NCI-H2029 treated with DMSO at 0.1 percent for 48 hours (cell line): ENCODE data around the gene CNOT10.
A peak's percentile ranks its signal among the peaks of the same experiment; 100 is the strongest.
"Not testable (repeated sequence)": the region's sequence is repeated elsewhere in the genome, so short reads cannot be mapped to it uniquely, and the experiment has no call there.

ENCODE experiments used
- DNase-seq: peaks from one replicate; lab custom pipeline; 2025; lab: John Stamatoyannopoulos, UW

CNOT10 gene, protein sequence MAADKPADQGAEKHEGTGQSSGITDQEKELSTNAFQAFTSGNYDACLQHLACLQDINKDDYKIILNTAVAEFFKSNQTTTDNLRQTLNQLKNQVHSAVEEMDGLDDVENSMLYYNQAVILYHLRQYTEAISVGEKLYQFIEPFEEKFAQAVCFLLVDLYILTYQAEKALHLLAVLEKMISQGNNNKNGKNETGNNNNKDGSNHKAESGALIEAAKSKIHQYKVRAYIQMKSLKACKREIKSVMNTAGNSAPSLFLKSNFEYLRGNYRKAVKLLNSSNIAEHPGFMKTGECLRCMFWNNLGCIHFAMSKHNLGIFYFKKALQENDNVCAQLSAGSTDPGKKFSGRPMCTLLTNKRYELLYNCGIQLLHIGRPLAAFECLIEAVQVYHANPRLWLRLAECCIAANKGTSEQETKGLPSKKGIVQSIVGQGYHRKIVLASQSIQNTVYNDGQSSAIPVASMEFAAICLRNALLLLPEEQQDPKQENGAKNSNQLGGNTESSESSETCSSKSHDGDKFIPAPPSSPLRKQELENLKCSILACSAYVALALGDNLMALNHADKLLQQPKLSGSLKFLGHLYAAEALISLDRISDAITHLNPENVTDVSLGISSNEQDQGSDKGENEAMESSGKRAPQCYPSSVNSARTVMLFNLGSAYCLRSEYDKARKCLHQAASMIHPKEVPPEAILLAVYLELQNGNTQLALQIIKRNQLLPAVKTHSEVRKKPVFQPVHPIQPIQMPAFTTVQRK

DNA sequence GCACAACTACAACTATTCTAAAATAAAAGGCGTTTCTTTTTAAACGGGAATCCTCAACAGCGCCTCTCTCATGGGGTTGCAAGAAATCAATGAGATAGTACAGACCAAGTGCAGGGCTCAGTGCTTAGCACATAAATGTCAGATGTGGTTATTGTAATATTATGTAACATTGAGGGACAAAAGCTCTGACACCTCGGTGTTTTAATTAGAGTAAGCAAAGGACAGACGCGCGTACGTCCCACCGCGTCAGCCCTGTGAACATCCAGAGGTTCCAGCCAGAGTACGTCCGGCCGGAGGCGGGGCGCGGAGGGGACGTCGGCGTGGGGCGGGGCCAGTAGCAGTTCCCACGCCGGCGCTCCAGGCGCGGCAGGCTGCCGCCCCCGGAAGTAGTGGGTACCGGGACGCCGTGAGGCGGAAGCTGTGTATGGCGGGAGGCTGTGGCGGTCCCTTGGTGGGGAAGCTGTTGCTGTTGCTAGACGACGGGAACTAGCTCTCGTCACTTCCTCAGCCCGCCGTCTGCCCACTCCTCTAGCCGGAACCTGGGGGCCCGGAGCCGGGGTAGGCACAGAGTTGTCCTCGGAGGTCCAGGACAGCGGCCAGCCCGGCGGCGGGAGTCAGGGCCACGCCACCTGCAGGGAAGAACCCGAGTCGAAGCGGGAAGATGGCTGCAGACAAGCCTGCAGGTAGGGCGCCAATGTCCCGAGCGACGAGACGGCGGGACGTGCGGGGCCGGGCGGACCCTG, at the start of gene CNOT10:
Gene CNOT10 (plus strand): TSS at position 389 of the 743 bp plus-strand sequence. CDS start 273 bp downstream, at position 662.
- peak; percentile 94 for DNase-seq

DNA sequence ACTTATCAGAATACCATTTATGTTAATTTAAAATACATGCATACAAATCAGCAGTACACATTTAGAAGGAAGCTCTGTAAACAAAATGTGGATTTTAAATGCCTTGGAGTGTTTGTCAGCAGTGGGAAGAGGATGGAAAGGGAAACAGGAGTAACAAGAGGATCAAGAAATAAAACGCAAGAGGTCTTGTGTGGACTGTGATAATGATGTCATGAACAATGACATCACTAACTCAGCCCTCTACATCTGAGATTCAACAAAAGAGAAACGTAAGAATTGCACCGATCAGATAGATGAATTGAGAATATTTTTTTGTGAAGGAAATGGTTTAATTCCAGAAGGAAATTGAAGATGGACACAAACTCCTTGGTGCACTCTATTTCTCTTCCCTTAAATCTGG, 44.0 kb upstream of the CNOT10 start:
- DNase-seq, result no peak

DNA sequence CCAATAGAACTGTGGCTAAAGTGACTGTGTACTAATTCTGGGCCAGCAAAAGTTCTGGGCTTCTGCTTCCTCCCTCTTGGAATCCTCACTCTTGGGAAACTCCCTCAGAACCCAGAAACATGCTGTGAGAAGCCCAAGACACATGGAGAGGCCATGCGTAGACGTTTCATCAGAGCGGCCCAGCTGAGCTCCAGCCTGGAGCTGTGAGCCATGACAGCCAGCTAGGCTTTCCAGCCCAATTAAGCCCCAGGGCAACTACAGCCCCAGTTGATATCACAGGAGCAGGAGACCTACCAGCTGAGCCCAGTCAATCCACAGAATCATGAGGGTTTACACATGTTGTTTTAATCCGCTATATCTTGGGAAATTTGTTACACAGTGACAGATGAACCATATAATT, 43.6 kb upstream of the CNOT10 start:
- DNase-seq, result no peak

DNA sequence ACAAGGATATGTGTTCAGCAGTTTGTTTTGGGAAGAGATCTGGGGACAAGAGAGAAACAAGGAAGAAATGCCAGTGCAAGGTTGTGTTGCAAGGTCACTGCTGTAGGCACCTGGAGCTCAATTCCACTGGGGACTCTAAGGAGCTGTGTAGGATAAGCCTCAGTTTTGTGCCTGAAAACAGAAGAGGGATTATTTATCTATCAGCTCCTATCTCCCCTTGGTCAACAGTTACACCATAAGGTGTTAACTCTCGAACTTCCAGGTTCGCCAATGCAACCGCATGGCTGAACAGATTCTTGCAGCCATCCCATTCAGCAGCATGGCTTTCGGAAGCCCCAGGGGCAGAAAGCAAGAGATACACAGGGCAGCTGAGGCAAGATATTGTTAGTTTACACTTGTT, 41.6 kb upstream of the CNOT10 start:
- no peak for DNase-seq

DNA sequence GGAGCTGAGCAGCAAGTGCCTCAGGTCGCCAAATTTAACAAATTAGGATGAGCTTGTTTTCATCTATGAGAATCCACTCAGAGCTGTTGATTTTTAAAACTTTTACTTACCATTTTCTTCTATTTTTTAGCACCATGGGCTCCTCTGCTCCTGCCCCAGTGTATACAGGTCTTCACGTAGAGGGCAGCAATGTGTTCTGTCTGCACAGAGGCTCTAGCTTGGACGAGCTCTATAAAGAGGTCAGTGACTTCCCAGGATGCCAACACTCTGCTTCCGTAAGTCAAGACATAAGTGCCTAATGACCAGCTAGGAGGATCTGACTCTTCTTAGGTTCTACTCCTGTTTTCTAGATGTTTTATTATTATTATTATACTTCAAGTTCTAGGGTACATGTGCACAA, 41.2 kb upstream of the CNOT10 start:
- no peak for DNase-seq

DNA sequence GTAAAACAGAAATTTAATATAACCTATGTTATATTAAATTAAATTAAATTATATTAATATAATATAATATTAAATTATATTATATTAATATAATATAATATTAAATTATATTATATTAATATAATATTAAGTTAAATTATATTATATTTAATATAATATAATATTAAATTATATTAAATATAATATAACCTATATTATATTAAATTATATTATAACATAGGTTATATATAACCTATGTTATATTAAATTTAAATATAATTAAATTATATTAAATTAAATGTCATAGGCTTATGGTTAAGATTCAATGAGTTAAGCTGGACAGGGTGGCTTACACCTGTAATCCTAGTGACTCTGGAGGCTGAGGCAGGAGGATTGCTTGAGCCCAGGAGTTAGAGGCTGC, 40.6 kb upstream of the CNOT10 start:
- no peak for DNase-seq

DNA sequence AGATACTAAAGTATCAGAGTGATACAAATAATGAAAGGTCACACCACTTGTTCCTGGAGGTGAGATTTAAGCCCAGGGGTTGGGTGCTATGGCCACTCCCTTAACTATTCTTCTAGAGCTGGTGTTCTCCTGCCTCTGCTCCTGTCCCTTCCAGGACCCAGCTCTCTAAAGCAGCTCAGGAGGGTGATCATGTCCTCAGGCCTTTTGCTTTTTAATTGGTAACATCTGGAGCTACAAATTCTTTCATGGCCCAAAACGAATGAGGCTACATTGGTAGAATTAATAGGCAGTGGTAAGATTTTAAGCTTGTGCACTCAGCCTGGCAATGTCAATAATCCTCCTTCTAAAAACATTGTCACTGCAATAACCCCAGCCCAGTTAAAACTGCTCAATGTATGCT, 38.2 kb upstream of the CNOT10 start:
- no peak for DNase-seq

DNA sequence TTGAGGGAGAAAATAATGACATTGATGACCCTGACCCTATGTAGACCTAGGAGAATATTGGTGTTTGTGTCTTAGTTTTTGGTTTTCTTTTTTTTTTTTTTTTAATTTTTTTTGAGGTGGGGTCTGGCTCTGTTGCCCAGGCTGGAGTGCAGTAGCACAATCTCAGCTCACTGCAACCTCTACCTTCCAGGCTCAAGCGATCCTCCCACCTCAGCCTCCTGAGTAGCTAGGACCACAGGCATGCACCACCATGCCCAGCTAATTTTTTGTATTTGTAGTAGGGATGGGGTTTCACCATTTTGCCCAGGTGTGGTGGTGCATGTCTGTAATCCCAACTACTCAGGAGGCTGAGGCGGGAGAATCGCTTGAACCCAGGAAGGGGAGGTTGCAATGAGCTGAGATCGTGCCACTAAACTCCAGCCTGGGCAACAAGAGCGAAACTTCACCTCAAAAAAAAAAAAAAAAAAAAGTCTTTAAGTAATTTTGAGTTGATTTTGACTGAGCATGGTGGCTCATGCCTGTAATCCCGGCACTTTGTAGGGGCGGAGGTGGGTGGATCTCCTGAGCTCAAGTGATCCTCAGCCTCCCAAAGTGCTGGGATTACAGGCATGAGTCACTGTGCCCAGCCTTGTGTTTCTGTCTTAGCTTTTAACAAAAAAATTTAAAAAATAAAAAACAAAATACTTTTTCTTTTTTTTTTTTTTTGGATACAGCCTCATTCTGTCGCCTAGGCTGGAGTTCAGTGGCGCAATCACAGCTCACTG, 32.5 kb upstream of the CNOT10 start:
- not testable (repeated sequence) for DNase-seq

DNA sequence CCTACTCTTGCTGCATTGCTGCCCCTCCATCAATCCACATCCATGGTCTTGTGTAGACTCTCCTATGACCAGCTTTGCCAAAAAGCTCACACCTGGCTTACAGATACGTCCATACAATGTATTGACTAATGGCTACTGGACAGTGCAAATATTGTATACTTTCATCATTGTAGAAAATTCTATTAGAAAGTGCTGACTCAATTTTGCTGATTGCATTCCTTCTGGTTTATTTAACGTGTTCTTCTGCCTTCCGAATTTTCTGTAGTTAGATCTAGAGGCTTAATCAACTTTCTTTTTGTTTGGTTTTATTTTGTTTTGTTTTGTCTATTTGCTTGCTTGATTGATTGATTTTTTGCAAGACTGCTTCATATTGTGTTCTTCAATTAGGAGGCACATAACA, 29.8 kb upstream of the CNOT10 start:
- DNase-seq, result no peak

DNA sequence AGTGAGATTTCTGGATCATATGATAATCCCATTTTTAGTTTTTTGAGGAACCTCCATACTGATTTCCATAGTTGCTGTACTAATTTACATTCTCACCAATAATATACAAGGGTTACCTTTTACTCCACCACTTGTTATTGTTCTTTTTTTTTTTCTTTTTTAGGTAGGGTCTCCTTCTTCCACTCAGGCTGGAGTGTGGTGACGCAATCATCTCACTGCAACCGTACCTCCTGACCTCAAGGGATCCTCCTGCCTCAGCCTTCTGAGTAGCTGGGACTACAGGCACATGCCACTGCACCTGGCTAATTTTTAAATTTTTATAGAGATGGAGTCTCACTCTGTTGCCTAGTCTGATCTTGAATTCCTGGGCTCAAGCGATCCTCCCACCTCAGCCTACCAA, 24.4 kb upstream of the CNOT10 start:
- DNase-seq, result no peak

DNA sequence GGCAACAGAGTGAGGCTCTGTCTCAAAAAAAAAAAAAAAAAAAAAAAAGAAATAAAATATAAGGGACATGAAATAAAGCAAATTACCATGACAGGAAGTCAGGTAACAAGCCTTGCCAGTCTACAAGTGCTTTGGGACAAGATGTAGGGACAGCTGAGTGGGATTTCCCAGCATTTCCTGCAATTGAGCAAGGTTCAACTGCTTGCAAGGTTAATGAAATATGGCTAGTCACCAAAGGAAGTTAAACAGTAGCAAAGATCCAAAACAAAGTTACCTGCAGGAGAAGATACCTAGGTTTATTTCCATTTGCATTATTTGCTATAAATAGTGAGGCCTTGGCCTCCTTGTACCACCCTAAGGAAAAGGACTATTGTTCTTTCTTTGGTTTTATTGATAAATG, 22.3 kb upstream of the CNOT10 start:
- no peak for DNase-seq

DNA sequence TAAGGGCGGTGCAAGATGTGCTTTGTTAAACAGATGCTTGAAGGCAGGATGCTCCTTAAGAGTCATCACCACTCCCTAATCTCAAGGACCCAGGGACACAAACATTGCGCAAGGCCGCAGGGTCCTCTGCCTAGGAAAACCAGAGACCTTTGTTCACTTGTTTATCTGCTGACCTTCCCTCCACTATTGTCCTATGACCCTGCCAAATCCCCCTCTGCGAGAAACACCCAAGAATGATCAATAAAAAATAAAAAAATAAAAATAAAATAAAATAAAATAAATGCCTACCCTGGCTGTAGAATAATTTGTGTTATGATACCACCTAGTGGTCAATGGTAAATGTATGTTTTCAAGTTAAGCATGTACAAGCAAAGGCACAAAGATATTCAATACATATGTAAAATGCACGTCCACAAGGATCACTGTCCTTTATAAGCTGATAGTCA, 20.3 kb upstream of the CNOT10 start:
- DNase-seq, result peak; percentile 63

DNA sequence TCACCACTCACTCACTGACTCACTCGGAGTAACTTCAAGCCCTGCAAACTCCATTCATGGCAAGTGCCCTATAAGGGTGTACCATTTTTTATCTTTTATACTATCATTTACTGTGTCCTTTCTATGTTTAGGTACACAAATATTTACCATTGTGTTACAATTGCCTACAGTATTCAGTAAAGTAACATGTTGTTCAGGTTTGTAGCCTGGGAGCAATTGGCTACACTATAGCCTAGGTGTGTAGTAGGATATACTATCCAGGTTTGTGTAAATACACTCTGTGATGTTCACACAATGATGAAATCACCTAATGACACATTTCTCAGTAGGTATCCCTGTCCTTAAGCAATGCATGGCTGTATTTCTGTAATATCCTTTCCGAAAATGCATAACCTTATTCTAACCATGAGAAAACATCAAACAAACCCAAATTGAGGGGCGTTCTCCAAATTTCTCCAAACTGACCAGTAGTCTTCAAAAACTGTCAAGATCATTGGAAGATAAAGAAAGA, 17.9 kb upstream of the CNOT10 start:
- no peak for DNase-seq

DNA sequence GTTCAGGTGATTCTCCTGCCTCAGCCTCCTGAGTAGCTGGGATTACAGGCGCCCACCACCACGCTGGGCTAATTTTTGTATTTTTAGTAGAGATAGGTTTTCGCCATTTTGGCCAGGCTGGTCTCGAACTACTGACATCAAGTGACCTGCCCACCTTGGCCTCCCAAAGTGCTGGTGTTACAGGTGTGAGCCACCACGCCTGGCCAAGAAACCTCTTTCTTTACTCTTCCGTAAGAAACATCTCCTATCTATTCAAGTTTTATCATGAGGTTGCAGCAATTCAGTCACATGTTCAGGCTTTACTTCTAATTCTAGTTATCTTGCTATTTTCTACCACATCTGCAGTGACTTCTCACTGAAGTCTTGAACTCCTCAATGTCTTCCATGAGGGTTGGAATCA, 15.8 kb upstream of the CNOT10 start:
- not testable (repeated sequence) for DNase-seq

DNA sequence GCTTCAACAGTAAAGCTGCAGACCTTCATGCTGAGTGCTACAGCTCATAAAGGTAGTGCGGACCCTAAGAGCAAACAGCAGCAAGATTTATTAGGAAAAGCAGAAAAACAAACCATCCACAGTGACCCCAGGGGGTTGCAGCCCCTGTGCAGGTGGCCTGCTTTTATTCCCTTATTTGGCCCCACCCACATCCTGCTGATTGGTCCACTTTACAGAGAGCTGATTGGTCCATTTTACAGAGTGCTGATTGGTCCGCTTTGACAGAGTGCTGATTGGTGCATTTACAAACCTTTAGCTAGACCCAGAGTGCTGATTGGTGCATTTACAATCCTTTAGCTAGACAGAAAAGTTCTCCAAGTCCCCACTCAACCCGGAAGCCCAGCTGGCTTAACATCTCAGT, 11.3 kb upstream of the CNOT10 start:
- DNase-seq, result not testable (repeated sequence)

DNA sequence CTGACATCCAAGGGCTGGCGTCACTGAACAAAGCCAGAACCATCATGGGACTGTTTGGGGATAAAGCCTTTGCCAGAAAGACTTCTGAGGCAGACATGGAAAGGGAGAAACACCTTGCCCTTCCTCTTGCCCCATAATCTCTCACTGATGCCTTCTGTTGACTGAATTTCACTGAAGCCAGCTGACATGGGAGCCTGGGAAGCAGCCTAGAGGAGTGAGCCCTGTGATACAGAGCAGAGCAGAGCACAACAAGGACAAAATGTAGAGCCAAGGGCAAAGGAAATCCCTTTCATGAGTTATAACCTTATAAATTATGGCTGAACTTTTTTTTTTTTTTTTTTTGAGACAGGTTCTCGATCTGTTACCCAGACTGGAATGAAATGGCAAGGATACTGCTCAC, 9.8 kb upstream of the CNOT10 start:
- no peak for DNase-seq

DNA sequence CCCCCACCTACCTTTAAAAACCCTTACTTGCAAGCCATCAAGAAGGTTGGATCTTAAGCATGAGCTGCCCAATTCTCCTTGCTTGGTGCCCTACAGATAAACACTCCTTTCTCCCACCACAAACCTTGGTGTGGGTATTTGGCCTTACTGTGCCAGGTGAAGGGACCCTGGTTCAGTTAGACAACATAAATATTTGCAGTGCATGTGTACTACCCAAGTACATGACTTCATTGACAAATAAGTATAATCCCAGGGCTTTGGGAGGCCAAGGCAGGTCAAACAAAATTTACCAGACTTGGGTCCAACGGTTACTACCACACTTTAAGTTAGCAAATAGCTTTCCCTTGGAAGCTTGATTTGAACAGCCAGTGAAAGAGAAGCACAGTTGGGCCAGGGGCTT, 9.3 kb upstream of the CNOT10 start:
- no peak for DNase-seq

DNA sequence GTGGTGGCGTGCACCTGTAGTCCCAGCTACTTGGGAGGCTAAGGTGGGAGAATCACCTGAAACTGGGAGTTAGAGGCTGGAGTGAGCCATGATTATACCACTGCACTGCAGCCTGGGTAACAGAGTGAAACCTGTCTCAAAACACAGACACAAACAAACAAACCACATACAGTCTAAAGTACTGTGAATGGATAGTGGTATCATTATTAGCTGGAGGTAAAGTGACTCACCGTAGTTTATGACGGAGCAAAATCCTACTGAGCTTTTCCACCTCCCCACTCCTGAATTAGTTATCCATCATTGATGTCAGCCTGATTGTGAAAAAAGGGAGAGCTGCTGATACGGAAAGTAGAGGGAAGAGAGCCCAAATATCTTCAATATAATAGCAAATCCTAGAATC, 3.2 kb upstream of the CNOT10 start:
- DNase-seq, result no peak

DNA sequence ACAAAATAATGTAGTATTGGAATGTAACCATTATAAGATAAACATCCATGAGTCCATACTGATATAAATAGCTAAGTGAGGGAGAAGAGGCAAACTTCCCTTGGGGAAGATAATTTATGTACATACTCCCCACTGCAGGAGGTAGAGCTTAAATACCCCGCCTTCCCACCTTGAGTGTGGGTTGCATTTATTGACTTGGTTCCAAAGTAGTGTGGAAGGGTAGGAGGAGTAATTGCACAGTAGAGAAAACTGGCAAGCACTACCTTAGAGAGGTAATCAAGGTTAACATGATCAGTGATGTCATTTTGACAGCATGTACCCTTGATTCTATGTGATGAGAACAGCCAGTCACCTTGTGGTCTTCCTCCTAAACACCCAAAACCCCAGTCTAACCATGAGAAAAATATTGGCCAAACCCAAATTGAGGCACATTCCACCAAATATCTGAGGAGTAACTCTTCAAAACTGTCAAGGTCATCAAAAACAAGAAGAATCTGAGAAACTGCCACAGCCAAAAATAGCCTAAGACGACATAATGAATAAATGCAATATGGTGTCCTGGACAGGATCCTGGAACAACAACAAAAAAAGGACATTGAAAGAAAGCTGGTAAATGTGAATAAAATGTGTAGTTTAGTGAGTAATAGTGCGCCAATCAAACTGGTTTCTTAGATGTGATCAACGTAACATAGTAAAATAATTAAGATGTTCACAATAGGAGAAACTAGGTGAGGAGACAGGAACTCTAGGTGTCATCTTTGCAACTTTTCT, 774 bp upstream of the CNOT10 start:
- no peak for DNase-seq

DNA sequence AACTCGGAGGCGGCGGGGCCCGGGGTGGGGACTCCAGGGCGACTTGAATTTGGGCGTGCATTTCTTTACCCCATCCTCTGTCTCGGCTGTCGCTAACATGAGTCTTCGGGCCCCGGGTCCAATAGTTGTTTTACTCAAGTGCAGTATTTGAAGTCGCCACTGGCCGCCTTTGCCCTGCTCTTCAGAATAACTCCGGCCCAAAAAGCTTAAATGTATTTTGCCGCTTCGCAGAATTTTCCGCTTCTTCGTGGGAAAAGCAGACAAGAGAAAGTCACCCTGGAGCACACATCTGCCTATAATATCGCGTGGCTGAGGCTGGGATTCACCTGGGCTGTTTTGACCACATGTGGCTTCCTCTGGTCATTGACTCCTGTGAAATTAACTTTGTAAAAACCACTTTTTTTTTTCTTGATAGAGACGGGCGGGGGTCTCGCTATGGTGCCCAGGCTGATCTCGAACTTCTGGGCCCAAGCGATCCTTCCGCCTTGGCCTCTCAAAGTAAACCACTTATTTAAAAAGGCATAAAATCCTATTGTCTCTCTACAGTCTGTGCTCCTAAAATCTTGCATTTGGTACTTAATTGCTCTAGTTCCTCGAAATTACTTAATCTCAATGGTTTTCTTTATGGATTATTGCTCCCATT, 676 bp downstream of the CNOT10 start:
- no peak for DNase-seq
